ENCODE measurements around the gene PBX1. TPM values are rescaled to one million over a fixed set of nuclear protein-coding genes. Genes with fewer than 3 reads are reported as not detected.

PBX1 gene
- total and polyA plus RNA-seq, 12 donors, result 13.3 to 91.8 (median 62.7) TPM

- peak overlapping the region in 7 of 10 donors; percentile 21 to 87 (median 75) for H3K27ac ChIP-seq
- WGBS, 2 donors, result 88 to 89% methylated on average over 3 of the region's 3 CpGs
- intact Hi-C loops (cut with DNase I), result loop anchor here in 3 of 10 donors (5.0 to 10.0 kb wide), 3 partner anchors 81 to 148 kb away; no protein-coding TSS in a partner anchor
These were observed 77.8 kb downstream of the PBX1 start for GRCh38 chr1:164636757-164637156.

DNA sequence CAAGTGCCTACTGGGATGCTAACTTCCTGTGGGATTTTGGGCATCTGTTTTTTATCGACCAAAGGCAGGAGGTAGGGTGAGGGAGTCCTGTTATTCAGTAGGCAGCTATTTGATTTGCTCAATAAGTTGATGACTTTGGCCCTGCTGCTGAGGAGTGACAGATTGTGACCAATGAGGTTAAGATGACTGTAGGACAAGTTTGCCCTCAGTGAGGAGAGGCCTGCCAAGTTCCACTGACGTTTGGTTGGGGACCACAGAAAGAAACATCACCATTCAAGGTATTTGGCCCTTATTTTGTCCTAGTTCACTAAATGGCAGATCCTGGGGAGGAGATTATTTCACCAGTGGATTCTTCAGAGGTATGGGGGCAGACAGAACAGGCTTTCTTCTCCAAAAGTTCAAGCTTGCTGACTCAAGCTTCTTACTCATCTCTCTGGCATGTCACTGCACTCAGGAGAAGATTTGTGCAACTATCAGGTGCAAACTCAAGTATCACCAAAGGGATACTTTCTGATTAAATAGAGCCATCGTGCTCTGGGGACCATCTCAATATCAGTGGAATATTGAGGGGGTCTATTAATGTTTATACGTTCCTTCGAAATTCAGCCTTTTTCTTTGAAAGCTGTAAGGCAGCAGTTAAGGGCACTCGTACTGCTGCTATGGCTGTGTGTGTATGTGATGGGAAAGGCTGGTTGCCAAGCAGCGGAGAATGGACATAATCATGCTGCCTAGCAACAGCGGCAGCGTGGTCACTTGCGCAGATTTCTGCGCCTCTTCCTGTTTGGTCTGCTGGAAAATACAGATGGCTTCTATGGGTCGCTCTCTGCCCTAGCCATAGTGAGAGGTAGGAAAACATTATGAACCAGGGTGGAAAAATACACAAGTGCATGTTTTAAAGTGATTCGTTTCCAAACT, 78.7 kb downstream of the PBX1 start:
- H3K9me3 ChIP-seq, result no peaks in the 10 kb centered on the region

More at GRCh38 chr1:164636757-164637156, 77.8 kb downstream of the PBX1 start:
- Histone ChIP-seq H3K4me1 (peaks cover 14 to 88% (median 66%) of the 10 kb centered on the region in 9 donors), H3K27me3 (no peaks in the 10 kb centered on the region), H3K36me3 (peaks cover 0 to 3% (median 0%) of the 10 kb centered on the region in 9 donors), H3K4me3 (no peak overlapping the region), H3K9me3 (no peaks in the 10 kb centered on the region)
- TF ChIP-seq, protein P1, sequence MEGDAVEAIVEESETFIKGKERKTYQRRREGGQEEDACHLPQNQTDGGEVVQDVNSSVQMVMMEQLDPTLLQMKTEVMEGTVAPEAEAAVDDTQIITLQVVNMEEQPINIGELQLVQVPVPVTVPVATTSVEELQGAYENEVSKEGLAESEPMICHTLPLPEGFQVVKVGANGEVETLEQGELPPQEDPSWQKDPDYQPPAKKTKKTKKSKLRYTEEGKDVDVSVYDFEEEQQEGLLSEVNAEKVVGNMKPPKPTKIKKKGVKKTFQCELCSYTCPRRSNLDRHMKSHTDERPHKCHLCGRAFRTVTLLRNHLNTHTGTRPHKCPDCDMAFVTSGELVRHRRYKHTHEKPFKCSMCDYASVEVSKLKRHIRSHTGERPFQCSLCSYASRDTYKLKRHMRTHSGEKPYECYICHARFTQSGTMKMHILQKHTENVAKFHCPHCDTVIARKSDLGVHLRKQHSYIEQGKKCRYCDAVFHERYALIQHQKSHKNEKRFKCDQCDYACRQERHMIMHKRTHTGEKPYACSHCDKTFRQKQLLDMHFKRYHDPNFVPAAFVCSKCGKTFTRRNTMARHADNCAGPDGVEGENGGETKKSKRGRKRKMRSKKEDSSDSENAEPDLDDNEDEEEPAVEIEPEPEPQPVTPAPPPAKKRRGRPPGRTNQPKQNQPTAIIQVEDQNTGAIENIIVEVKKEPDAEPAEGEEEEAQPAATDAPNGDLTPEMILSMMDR (IDR thresholded peaks at IDR 0.05), result no peak
- DNase-seq (no peak), ATAC-seq (no peak)

DNA sequence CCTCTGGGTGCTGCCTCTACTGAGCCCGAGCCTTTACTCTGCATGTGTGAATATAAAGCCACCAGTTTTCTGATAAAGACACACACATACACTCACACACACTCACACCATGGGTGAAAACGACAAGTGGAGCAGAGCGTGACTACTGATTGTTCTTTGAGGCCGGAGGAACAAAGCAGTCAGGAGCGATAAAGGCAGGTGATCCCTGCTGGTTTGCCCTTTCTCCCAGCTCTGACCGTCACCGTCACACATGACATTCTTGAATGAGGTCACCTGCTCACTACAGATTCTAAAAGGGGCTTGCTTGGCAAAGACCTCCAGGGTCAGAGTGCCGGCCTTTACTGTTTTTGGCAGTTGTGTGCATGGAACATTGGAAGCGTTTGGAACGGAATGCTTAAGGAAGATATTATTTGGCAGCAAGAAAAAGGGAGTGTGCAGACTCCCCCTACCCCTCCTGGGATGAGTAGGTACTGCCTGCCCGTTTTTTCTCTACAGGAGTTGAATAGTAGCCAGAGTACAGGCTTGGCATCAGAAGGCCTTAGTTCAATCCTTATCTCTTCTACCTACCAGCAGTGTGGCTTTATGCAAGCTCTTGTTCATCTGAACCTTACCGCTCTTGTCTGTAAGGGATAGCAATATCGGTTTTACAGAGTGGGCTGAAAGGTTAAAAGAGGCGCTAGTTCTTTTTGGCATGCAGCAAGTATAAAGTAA, 79.7 kb downstream of the PBX1 start:
- ATAC-seq, result peak in 7 of 8 donors; percentile 58 to 88 (median 79)
- Histone ChIP-seq H3K9me3 (no peaks in the 10 kb centered on the region), H3K27me3 (no peaks in the 10 kb centered on the region), H3K4me3 (no peak overlapping the region), H3K36me3 (no peaks in the 10 kb centered on the region), H3K4me1 (peaks cover 17 to 95% (median 72%) of the 10 kb centered on the region in 9 donors), H3K27ac (peak overlapping the region; percentile 21 to 87 (median 78))
- 37 to 51% methylated on average over 14 of the region's 14 CpGs for WGBS, 2 donors
- intact Hi-C loops (cut with DNase I), result loop anchor here in 3 of 10 donors (5.0 to 10.0 kb wide), 3 partner anchors 79 to 146 kb away; no protein-coding TSS in a partner anchor
- TF ChIP-seq, protein P1 (IDR thresholded peaks at IDR 0.05), result peak in 1 of 9 donors; percentile 12
- peak in 1 of 2 donors; percentile 59 for DNase-seq

More for the DNA sequence above, 78.7 kb downstream of the PBX1 start:
- H3K27me3 ChIP-seq, result no peaks in the 10 kb centered on the region
- ATAC-seq (peak; percentile 45 to 86 (median 73)), DNase-seq (peak; percentile 47 to 68)
- peak overlapping the region; percentile 21 to 87 (median 78) for H3K27ac ChIP-seq
- intact Hi-C loops (cut with DNase I), result loop anchor here in 3 of 10 donors (5.0 to 10.0 kb wide), 3 partner anchors 80 to 147 kb away; no protein-coding TSS in a partner anchor
- TF ChIP-seq, protein P1 (IDR thresholded peaks at IDR 0.05), result no peak
- H3K4me1 ChIP-seq, result peaks cover 17 to 90% (median 65%) of the 10 kb centered on the region in 9 donors
- 39 to 49% methylated on average over 13 of the region's 13 CpGs for WGBS, 2 donors
- peak overlapping the region in 1 of 10 donors; percentile 3 for H3K4me3 ChIP-seq
- H3K36me3 ChIP-seq, result peaks cover 0 to 3% (median 0%) of the 10 kb centered on the region in 9 donors

Data from heart right ventricle (tissue), 16 donors.